Measurements from ENCODE around the gene VWA5B2. TPM values are rescaled to one million over a fixed set of nuclear protein-coding genes. Genes with fewer than 3 reads are reported as not detected.

Gene VWA5B2
- total and polyA plus RNA-seq, 2 of the 13 experiments (the other 11 are each of a cell fraction or from before 2014, with no cell fraction given): 0.03 to 0.04 TPM

DNA sequence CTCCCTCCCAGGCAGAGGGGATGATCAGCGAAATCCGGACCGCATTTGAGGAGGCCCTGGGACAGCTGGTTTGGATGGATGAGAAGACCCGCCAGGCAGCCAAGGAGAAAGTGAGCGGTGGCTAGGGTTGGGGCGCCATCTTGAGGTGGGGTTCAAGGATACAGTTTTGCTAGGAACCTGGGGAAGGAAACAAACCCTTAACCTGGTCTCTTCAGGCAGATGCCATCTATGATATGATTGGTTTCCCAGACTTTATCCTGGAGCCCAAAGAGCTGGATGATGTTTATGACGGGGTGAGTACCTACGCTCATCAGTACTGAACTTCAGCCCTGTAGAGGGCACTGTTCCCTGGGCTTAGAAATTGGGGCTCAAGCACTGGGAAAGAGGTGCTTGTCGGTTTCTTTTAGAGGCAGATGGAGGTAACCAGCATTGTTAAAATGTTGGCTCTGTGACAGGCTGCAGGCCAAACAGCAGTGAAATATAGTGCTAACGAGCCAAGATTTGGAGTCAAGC lies 60.1 kb downstream of the VWA5B2 start (continued):
- TF ChIP-seq, protein P1, sequence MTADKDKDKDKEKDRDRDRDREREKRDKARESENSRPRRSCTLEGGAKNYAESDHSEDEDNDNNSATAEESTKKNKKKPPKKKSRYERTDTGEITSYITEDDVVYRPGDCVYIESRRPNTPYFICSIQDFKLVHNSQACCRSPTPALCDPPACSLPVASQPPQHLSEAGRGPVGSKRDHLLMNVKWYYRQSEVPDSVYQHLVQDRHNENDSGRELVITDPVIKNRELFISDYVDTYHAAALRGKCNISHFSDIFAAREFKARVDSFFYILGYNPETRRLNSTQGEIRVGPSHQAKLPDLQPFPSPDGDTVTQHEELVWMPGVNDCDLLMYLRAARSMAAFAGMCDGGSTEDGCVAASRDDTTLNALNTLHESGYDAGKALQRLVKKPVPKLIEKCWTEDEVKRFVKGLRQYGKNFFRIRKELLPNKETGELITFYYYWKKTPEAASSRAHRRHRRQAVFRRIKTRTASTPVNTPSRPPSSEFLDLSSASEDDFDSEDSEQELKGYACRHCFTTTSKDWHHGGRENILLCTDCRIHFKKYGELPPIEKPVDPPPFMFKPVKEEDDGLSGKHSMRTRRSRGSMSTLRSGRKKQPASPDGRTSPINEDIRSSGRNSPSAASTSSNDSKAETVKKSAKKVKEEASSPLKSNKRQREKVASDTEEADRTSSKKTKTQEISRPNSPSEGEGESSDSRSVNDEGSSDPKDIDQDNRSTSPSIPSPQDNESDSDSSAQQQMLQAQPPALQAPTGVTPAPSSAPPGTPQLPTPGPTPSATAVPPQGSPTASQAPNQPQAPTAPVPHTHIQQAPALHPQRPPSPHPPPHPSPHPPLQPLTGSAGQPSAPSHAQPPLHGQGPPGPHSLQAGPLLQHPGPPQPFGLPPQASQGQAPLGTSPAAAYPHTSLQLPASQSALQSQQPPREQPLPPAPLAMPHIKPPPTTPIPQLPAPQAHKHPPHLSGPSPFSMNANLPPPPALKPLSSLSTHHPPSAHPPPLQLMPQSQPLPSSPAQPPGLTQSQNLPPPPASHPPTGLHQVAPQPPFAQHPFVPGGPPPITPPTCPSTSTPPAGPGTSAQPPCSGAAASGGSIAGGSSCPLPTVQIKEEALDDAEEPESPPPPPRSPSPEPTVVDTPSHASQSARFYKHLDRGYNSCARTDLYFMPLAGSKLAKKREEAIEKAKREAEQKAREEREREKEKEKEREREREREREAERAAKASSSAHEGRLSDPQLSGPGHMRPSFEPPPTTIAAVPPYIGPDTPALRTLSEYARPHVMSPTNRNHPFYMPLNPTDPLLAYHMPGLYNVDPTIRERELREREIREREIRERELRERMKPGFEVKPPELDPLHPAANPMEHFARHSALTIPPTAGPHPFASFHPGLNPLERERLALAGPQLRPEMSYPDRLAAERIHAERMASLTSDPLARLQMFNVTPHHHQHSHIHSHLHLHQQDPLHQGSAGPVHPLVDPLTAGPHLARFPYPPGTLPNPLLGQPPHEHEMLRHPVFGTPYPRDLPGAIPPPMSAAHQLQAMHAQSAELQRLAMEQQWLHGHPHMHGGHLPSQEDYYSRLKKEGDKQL (CRISPR knock-in tag; IDR thresholded peaks at IDR 0.05; ENCODE audit: low read depth): no peak
- TF ChIP-seq, protein P2, sequence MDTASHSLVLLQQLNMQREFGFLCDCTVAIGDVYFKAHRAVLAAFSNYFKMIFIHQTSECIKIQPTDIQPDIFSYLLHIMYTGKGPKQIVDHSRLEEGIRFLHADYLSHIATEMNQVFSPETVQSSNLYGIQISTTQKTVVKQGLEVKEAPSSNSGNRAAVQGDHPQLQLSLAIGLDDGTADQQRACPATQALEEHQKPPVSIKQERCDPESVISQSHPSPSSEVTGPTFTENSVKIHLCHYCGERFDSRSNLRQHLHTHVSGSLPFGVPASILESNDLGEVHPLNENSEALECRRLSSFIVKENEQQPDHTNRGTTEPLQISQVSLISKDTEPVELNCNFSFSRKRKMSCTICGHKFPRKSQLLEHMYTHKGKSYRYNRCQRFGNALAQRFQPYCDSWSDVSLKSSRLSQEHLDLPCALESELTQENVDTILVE (CRISPR knock-in tag; IDR thresholded peaks at IDR 0.05): no peak
- TF ChIP-seq BRCA1 (CRISPR knock-in tag; IDR thresholded peaks at IDR 0.05): no peak
- TF ChIP-seq, protein P3, sequence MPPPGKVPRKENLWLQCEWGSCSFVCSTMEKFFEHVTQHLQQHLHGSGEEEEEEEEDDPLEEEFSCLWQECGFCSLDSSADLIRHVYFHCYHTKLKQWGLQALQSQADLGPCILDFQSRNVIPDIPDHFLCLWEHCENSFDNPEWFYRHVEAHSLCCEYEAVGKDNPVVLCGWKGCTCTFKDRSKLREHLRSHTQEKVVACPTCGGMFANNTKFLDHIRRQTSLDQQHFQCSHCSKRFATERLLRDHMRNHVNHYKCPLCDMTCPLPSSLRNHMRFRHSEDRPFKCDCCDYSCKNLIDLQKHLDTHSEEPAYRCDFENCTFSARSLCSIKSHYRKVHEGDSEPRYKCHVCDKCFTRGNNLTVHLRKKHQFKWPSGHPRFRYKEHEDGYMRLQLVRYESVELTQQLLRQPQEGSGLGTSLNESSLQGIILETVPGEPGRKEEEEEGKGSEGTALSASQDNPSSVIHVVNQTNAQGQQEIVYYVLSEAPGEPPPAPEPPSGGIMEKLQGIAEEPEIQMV (CRISPR knock-in tag; IDR thresholded peaks at IDR 0.05; ENCODE audit: low read depth): no peak
- peak; percentile 74 for TF ChIP-seq RAD21 (CRISPR knock-in tag; IDR thresholded peaks at IDR 0.05)
- no peak for TF ChIP-seq NFRKB (IDR thresholded peaks at IDR 0.05)
- no peak for TF ChIP-seq ZNF12 (CRISPR knock-in tag; IDR thresholded peaks at IDR 0.05)
- TF ChIP-seq ZNF205 (CRISPR knock-in tag; IDR thresholded peaks at IDR 0.05): no peak
- 0 out of 2 replicates have a peak, but pooled peaks have one; percentile 20 for TF ChIP-seq MIER2 (CRISPR knock-in tag; IDR thresholded peaks at IDR 0.05)
- TF ChIP-seq, protein P4, sequence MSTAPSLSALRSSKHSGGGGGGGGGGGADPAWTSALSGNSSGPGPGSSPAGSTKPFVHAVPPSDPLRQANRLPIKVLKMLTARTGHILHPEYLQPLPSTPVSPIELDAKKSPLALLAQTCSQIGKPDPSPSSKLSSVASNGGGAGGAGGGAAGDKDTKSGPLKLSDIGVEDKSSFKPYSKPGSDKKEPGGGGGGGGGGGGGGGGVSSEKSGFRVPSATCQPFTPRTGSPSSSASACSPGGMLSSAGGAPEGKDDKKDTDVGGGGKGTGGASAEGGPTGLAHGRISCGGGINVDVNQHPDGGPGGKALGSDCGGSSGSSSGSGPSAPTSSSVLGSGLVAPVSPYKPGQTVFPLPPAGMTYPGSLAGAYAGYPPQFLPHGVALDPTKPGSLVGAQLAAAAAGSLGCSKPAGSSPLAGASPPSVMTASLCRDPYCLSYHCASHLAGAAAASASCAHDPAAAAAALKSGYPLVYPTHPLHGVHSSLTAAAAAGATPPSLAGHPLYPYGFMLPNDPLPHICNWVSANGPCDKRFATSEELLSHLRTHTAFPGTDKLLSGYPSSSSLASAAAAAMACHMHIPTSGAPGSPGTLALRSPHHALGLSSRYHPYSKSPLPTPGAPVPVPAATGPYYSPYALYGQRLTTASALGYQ (CRISPR knock-in tag; IDR thresholded peaks at IDR 0.05): no peak
- TF ChIP-seq CHD2 (IDR thresholded peaks at IDR 0.05; ENCODE audit: low read depth, low read length): no peak
- TF ChIP-seq TEAD3 (CRISPR knock-in tag; optimal IDR thresholded peaks at IDR 0.05; ENCODE audit: borderline replicate concordance): no peak
- TF ChIP-seq ZNF296 (CRISPR knock-in tag; conservative IDR thresholded peaks at IDR 0.05): no peak
- no peak for TF ChIP-seq SALL2 (CRISPR knock-in tag; IDR thresholded peaks at IDR 0.05)
- TF ChIP-seq, protein P5, sequence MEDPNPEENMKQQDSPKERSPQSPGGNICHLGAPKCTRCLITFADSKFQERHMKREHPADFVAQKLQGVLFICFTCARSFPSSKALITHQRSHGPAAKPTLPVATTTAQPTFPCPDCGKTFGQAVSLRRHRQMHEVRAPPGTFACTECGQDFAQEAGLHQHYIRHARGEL (CRISPR knock-in tag; IDR thresholded peaks at IDR 0.05): no peak
- no peak for TF ChIP-seq U2AF1 (optimal IDR thresholded peaks at IDR 0.05; ENCODE audit: low read depth, low read length)
- TF ChIP-seq, protein P6, sequence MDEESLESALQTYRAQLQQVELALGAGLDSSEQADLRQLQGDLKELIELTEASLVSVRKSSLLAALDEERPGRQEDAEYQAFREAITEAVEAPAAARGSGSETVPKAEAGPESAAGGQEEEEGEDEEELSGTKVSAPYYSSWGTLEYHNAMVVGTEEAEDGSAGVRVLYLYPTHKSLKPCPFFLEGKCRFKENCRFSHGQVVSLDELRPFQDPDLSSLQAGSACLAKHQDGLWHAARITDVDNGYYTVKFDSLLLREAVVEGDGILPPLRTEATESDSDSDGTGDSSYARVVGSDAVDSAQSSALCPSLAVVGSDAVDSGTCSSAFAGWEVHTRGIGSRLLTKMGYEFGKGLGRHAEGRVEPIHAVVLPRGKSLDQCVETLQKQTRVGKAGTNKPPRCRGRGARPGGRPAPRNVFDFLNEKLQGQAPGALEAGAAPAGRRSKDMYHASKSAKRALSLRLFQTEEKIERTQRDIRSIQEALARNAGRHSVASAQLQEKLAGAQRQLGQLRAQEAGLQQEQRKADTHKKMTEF (CRISPR knock-in tag; IDR thresholded peaks at IDR 0.05): no peak
- TF ChIP-seq SIN3A (IDR thresholded peaks at IDR 0.05; ENCODE audit: borderline replicate concordance, low read depth, low read length): no peak
- TF ChIP-seq, protein P7, sequence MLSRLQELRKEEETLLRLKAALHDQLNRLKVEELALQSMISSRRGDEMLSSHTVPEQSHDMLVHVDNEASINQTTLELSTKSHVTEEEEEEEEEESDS (CRISPR knock-in tag; IDR thresholded peaks at IDR 0.05; ENCODE audit: borderline replicate concordance): no peak
- TF ChIP-seq ZNF550 (CRISPR knock-in tag; IDR thresholded peaks at IDR 0.05; ENCODE audit: borderline replicate concordance): no peak

Measured in HepG2 (cell line).